Endothelial cell of umbilical vein (primary cell): Measurements from ENCODE around the gene COPS9. TPM values are rescaled to one million over a fixed set of nuclear protein-coding genes. Genes with fewer than 3 reads are reported as not detected.

ENCODE experiments used
- BruUV-seq: library from RNA; stranded (reverse); fragments of 400-500 nt; replicated peaks from 2 replicates; lab custom pipeline; 2021; lab: Mats Ljungman, UMichigan
- CTCF ChIA-PET: fragments of 300-600, 350-600 bp; sonication (Branson Sonifier 250); formaldehyde crosslinking; loops from one replicate; lab custom pipeline; 2021; ENCODE audit warnings: antibody characterized with exemption, inconsistent platforms; lab: Charles Lee
- POLR2A ChIA-PET: fragments of 300-600, 350-600 bp; sonication (Branson Sonifier 250); formaldehyde crosslinking; loops from one replicate; lab custom pipeline; 2021; ENCODE audit warnings: antibody characterized with exemption, inconsistent platforms; lab: Charles Lee
- DNase-seq: peaks from one replicate; pipeline ENCODE4 v3.0.0-alpha.2; 2011; ENCODE audit warnings: low read depth, low spot score
- FAIRE-seq: peaks from 2 replicates; lab custom pipeline; 2011; peaks lifted over from hg19 to GRCh38; lab: Jason Lieb, UNC
- H2AFZ ChIP-seq: 2 replicates; pipeline ENCODE4 v1.6.0; 2012; ENCODE audit warnings: low read depth, low read length, control low read depth, inconsistent platforms
- H3K27ac ChIP-seq: 2 replicates; pipeline ENCODE4 v1.5.1; 2011; ENCODE audit warnings: low read depth, mild to moderate bottlenecking, control low read depth, low read length, moderate library complexity; ENCODE audit not compliant: insufficient read depth
- H3K27me3 ChIP-seq, 2 experiments: 2 replicates each; pipeline versions ENCODE4 v1.6.0 to v1.6.1; 2011; ENCODE audit warnings: low read length in 2 of 2, mixed read lengths in 1 of 2; ENCODE audit not compliant: control insufficient read depth in 2 of 2, insufficient read depth in 2 of 2
- H3K36me3 ChIP-seq, 2 experiments: 2 replicates in 1 of 2; 3 replicates in 1 of 2; pipeline ENCODE4 v1.5.1; 2011; ENCODE audit warnings: low read length in 2 of 2, mild to moderate bottlenecking in 1 of 2, moderate library complexity in 1 of 2; ENCODE audit not compliant: control insufficient read depth in 2 of 2, insufficient read depth in 2 of 2; ENCODE audit errors: extremely low read depth in 1 of 2
- H3K4me1 ChIP-seq: 3 replicates; pipeline ENCODE4 v1.5.1; 2011; ENCODE audit warnings: mild to moderate bottlenecking, low read length; ENCODE audit not compliant: control insufficient read depth, insufficient read depth; ENCODE audit errors: extremely low read depth
- H3K4me2 ChIP-seq: 2 replicates; pipeline ENCODE4 v1.6.1; 2011; ENCODE audit warnings: low read length, control low read depth, mixed read lengths; ENCODE audit not compliant: insufficient read depth
- H3K4me3 ChIP-seq, 3 experiments: fragments of 200-600 bp in 1 of 3; sonication (generic), shearing (Covaris generic) in 1 of 3; replicated peaks in 1 of 3; 2 replicates each; pipeline ENCODE4 v1.5.1; 2011 to 2016; ENCODE audit warnings: control low read depth in 3 of 3, low read length in 3 of 3, mild to moderate bottlenecking in 2 of 3, inconsistent platforms in 1 of 3, low read depth in 1 of 3, moderate library complexity in 1 of 3; ENCODE audit not compliant: insufficient read depth in 1 of 3
- H3K79me2 ChIP-seq: 2 replicates; pipeline ENCODE4 v1.6.0; 2012; ENCODE audit warnings: low read length, inconsistent platforms; ENCODE audit not compliant: control insufficient read depth, insufficient read depth
- H3K9ac ChIP-seq: replicated peaks from 2 replicates; pipeline ENCODE3; 2011; ENCODE audit warnings: low read length, control low read depth; ENCODE audit not compliant: insufficient read depth; ENCODE audit errors: extremely low read depth
- H3K9me1 ChIP-seq: replicated peaks from 3 replicates; pipeline ENCODE4 v1.6.0; 2011; ENCODE audit warnings: mild to moderate bottlenecking, low read length; ENCODE audit not compliant: control insufficient read depth, insufficient read depth; ENCODE audit errors: extremely low read depth
- H3K9me3 ChIP-seq: replicated peaks from 2 replicates; pipeline ENCODE4 v1.5.1; 2012; ENCODE audit warnings: low read length, inconsistent platforms; ENCODE audit not compliant: control insufficient read depth, insufficient read depth
- H4K20me1 ChIP-seq: replicated peaks from 2 replicates; pipeline ENCODE3; 2011; ENCODE audit warnings: mild to moderate bottlenecking, low read length; ENCODE audit not compliant: control insufficient read depth, insufficient read depth; ENCODE audit errors: extremely low read depth
- EZH2 ChIP-seq: IDR thresholded peaks from 2 replicates; pipeline ENCODE4 v1.6.1; 2012; ENCODE audit warnings: borderline replicate concordance, low read depth, mild to moderate bottlenecking, moderate library complexity, low read length, inconsistent platforms; ENCODE audit not compliant: severe bottlenecking
- FOS ChIP-seq: IDR thresholded peaks from 2 replicates; pipeline ENCODE4 v1.6.1; 2011; ENCODE audit warnings: mild to moderate bottlenecking, low read length, moderate library complexity, borderline replicate concordance; ENCODE audit not compliant: insufficient read depth
- GATA2 ChIP-seq: IDR thresholded peaks from 2 replicates; pipeline ENCODE4 v1.7.0; 2011; ENCODE audit warnings: low read depth, mild to moderate bottlenecking, moderate library complexity, mixed read lengths, low read length; ENCODE audit not compliant: insufficient read length, insufficient read depth
- JUN ChIP-seq: IDR thresholded peaks from 2 replicates; pipeline ENCODE4 v1.6.1; 2011; ENCODE audit warnings: borderline replicate concordance, low read depth; ENCODE audit not compliant: insufficient read length, insufficient read depth
- MYC ChIP-seq: IDR thresholded peaks from one replicate; pipeline ENCODE4 v1.6.1; 2011; ENCODE audit warnings: mild to moderate bottlenecking, low read depth, low read length
- POLR2A ChIP-seq: IDR thresholded peaks from 2 replicates; pipeline ENCODE4 v1.6.1; 2012; ENCODE audit warnings: low read depth, mild to moderate bottlenecking, control low read depth, low read length
- POLR2AphosphoS5 ChIP-seq: IDR thresholded peaks from 2 replicates; pipeline ENCODE4 v1.6.1; 2012; ENCODE audit warnings: low read depth, mild to moderate bottlenecking, control low read depth, low read length, moderate library complexity; ENCODE audit not compliant: insufficient read depth
- dilution Hi-C: fragments of 300-500 bp; cut with MboI; formaldehyde crosslinking; loops from one replicate; pipeline ENCODE4 v1.15.0; 2019; ENCODE audit warnings: low sequenced_read_pairs; ENCODE audit not compliant: extremely low pct_ligation_motif_present
- intact Hi-C: fragments of 100-400 bp; cut with micrococcal nuclease; formaldehyde crosslinking; loops from one replicate; pipeline ENCODE4 v1.10.0; 2022
- polyA plus RNA-seq, 4 experiments: library from polyadenylated mRNA; depleted of rRNA in 3 of 4; stranded (reverse) in 3 of 4; unstranded in 1 of 4; fragments of >200 nt; gene quantifications; 2 replicates each; pipeline versions ENCODE4 v1.2.1 to v1.2.3, GENCODE V29; 2011 to 2012; ENCODE audit warnings: missing spikeins in 1 of 4
- total RNA-seq: library from RNA; stranded (reverse); gene quantifications from 2 replicates; pipeline ENCODE4 v1.2.3, GENCODE V29; 2021
- TF ChIP-seq, protein P1 (sequence below), 2 donors: IDR thresholded peaks; 1 replicate in 1 of 2; 2 replicates in 1 of 2; pipeline ENCODE4 v1.5.1; 2011; ENCODE audit warnings: low read length in 2 of 2, mild to moderate bottlenecking in 2 of 2, moderate library complexity in 2 of 2, control low read depth in 1 of 2, inconsistent platforms in 1 of 2, low read depth in 1 of 2; ENCODE audit not compliant: insufficient read depth in 1 of 2; ENCODE audit errors: extremely low read depth in 1 of 2
- TF ChIP-seq, protein P2 (sequence below): IDR thresholded peaks from 2 replicates; pipeline ENCODE4 v1.6.1; 2011; ENCODE audit not compliant: insufficient read depth, insufficient read length

COPS9 gene
- total and polyA plus RNA-seq, 2 donors (not counting 3 experiments of a cell fraction or from before 2014, with no cell fraction given): 196 to 361 TPM

GRCh38 chr2:240167588-240167880 lies 31.4 kb upstream of the COPS9 start:
- Histone ChIP-seq H3K27ac (no peak overlapping the region), H3K79me2 (no peaks in the 10 kb centered on the region), H3K9ac (no peak overlapping the region), H3K4me3 (no peak overlapping the region), H3K36me3 (no peaks in the 10 kb centered on the region), H3K4me2 (no peak overlapping the region), H3K9me1 (no peaks in the 10 kb centered on the region), H2AFZ (no peak overlapping the region), H3K27me3 (no peaks in the 10 kb centered on the region), H3K9me3 (no peaks in the 10 kb centered on the region), H4K20me1 (no peaks in the 10 kb centered on the region), H3K4me1 (no peaks in the 10 kb centered on the region)
- intact Hi-C loops (no loop called here), dilution Hi-C loops (no loop called here)
- POLR2A ChIA-PET: no interaction called here
- CTCF ChIA-PET: no interaction called here
- TF ChIP-seq, protein P1, sequence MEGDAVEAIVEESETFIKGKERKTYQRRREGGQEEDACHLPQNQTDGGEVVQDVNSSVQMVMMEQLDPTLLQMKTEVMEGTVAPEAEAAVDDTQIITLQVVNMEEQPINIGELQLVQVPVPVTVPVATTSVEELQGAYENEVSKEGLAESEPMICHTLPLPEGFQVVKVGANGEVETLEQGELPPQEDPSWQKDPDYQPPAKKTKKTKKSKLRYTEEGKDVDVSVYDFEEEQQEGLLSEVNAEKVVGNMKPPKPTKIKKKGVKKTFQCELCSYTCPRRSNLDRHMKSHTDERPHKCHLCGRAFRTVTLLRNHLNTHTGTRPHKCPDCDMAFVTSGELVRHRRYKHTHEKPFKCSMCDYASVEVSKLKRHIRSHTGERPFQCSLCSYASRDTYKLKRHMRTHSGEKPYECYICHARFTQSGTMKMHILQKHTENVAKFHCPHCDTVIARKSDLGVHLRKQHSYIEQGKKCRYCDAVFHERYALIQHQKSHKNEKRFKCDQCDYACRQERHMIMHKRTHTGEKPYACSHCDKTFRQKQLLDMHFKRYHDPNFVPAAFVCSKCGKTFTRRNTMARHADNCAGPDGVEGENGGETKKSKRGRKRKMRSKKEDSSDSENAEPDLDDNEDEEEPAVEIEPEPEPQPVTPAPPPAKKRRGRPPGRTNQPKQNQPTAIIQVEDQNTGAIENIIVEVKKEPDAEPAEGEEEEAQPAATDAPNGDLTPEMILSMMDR (IDR thresholded peaks at IDR 0.05; ENCODE audit: extremely low read depth in 1 of 2, insufficient read depth in 1 of 2, low read depth in 1 of 2, low read length in 2 of 2): no peak
- no peak for TF ChIP-seq FOS
- FAIRE-seq (no peak), DNase-seq (no peak)
- no TSS peak for BruUV-seq

- Histone ChIP-seq H3K36me3 (no peaks in the 10 kb centered on the region), H3K9ac (no peak overlapping the region), H3K9me3 (no peaks in the 10 kb centered on the region), H3K27ac (no peak overlapping the region), H3K4me1 (no peaks in the 10 kb centered on the region), H3K4me2 (no peak overlapping the region), H2AFZ (no peak overlapping the region), H3K79me2 (no peaks in the 10 kb centered on the region), H4K20me1 (no peaks in the 10 kb centered on the region), H3K4me3 (no peak overlapping the region), H3K9me1 (no peaks in the 10 kb centered on the region), H3K27me3 (no peaks in the 10 kb centered on the region)
- DNase-seq: no peak
- no peak for TF ChIP-seq GATA2
- TF ChIP-seq EZH2: no peak
- no peak for TF ChIP-seq FOS
- no peak for TF ChIP-seq POLR2AphosphoS5
- no peak for TF ChIP-seq POLR2A
- TF ChIP-seq, protein P1 (IDR thresholded peaks at IDR 0.05; ENCODE audit: extremely low read depth in 1 of 2, insufficient read depth in 1 of 2, low read depth in 1 of 2, low read length in 2 of 2): no peak
- TF ChIP-seq, protein P2, sequence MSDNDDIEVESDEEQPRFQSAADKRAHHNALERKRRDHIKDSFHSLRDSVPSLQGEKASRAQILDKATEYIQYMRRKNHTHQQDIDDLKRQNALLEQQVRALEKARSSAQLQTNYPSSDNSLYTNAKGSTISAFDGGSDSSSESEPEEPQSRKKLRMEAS: no peak
- no peak for TF ChIP-seq MYC
- no peak for TF ChIP-seq JUN
- intact Hi-C loops: no loop called here
- CTCF ChIA-PET: no interaction called here
- POLR2A ChIA-PET: no interaction called here
- dilution Hi-C loops: no loop called here
- FAIRE-seq: no peak
- no TSS peak for BruUV-seq
Measured at GRCh38 chr2:240166761-240167587, 30.9 kb upstream of the COPS9 start.
